GM19239 (cell line): ENCODE results near the gene IGF2.
"Not testable (repeated sequence)": the region's sequence is repeated elsewhere in the genome, so short reads cannot be mapped to it uniquely, and the experiment has no call there.

Experiments used
- DNase-seq: peaks from one replicate; pipeline ENCODE4 v3.0.0; 2011; ENCODE audit warnings: low spot score; ENCODE audit not compliant: insufficient read length
- FAIRE-seq: peaks from 2 replicates; lab custom pipeline; 2011; peaks lifted over from hg19 to GRCh38; lab: Jason Lieb, UNC

IGF2 gene

DNA sequence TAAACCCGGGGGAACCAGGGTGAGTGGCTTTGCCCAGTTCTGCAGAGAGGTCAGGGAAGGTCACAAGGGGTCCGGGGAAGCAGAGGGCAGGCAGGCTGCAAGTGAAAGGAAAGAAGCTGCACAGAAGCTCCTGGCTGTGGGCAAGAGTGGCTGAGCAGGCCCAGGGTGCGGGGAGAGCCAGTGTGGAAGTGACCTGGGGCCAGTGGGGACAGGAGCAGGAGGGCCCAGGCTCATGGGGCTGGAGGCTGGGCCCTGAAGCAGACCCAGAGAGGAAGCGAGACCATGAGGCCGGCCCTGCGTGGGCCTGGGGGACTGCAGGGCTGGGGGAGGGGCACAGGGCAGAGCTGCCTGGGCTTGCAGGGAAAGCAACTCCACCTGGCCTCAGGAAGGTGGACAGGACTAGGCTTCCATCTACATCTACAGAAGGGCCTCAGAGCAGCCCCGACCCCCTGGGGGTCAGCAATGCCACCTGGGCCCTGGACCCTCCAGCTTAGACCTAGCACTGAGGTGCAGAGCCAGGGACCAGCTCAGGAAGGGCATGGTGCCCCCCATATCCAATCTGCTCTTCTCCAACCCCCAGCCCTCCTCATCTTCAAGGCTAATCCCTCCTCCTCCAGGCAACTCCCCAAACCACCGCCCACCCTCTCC is 11.6 kb downstream of the IGF2 start:
- no peak for DNase-seq
- no peak for FAIRE-seq

DNA sequence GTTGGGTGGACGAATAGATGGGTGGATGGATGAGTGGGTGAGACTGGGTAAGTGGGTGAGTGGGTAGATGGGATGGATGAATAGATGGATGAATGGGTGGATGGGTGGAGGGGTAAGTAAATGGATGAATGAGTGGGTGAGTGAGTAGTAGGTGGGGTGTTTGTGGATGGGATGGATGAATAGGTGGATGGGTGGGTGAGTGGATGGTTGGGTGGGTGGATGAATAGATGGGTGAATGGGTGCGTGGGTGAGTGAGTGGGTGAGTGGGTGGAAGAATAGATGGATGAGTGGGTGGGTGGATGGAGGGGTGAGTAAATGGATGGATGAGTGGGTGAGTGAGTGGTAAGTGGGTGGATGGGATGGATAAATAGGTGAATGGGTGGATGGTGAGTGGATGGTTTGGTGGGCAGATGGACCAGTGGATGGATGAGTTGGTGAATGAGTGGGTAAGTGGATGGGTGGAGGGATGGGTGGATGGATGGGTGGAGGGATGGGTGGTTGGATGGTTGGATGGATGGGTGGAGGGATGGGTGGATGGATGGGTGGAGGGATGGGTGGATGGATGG is 12.6 kb downstream of the IGF2 start:
- FAIRE-seq: no peak
- DNase-seq: no peak

DNA sequence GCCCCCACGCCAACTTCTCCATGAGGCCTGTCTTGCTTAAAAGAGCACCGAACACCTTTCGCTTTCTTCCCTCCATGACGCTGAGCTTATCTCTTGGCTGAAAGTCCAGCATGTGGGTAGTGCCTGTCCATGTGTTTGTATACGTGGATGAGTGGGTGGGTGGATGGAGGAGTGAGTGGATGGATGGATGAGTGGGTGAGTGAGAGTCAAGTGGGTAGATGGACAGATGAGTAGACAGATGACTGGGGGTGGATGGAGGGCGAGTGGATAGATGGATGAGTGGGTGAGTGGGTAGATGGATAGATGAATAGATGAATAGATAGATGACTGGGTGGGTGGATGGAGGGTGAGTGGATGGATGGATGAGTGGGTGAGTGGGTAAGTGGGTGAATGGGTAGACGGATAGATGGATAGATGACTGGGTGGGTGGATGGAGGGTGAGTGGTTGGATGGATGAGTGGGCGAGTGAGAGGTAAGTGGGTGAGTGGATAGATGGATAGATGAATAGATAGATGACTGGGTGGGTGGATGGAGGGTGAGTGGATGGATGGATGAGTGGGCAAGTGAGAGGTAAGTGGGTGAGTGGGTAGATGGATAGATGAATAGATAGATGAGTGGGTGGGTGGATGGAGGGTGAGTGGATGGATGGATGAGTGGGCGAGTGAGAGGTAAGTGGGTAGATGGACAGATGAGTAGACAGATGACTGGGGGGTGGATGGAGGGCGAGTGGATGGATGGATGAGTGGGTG is 14.3 kb downstream of the IGF2 start:
- not testable (repeated sequence) for DNase-seq, FAIRE-seq

DNA sequence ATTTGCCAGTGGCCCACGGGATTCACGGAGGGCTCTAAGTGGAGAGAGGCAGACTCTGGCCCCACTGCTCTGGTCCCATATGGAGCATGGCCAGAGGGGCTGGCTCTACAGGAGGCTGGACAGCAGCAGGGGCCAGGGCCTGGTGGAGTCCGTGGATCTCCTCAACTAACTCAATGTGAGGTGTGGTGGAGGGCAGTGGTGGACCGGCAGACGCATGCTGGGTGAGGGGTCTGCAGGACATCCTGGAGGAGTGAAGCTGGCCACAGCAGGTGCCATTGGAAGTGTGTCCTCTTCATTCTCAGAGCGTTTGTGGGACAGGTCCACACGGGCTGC is 15.6 kb downstream of the IGF2 start:
- FAIRE-seq (no peak), DNase-seq (no peak)

DNA sequence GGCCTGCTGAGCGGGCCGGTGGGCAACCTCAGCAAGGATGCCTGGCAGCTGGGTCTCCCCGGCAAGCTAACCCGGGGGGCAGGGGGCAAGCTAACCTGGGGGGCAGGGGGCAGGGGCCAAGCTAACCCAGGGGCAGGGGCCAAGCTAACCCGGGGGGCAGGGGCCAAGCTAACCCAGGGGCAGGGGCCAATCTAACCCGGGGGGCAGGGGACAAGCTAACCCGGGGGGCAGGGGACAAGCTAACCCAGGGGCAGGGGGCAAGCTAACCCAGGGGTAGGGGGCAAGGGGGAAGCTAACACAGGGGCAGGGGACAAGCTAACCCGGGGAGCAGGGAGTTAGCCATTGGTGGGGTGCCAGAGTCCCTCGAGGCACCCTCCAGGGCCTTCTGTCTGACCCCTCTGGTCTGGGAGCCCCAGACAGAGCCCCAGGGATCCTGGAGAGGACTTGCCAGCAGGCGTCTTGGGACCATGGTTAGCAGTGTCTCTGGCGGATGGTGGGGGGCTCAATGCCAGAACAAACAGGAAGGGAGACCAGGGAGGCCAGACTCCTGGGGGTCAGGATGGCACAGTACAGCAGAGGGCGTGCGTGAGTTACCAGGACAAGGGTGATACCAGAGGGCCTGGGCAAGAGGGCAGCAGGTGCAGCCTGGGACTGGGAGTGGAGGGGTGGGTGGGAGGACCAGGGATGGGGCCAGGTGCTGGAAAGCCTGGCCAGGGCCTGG is 16.1 kb downstream of the IGF2 start:
- DNase-seq (no peak), FAIRE-seq (no peak)

DNA sequence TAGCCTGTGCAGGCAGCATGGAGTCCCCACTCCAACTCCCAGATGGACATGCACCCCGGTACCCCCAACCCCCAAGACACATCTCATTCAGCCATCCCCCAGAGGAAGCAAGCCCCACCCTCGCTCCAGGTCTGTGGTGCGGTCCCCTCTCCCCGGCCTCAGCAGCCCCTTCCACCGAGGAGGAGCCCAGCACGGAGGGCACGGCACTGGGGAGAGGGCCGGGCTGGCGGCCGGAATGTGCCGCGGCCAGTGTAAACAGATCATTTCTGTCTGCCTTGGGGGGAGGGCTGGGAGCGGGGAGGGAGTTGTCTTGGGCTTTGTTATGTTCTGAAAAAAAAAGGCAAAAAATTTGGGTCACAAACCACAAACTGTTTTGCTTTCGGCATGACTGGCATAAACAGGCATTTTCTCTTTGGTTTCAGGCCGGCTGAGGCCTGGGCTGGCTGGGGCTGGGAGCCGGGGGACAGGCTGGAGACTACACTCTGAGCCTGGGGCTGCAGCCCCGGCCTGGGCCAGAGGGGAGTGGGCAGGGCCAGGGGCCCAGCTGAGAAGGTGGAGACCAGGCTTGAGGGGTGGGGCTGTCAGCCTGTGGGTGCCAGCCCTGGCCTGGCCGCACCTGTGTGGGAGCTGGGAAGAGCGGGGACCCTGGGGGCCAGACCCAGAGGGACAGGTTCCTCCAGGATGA is 16.8 kb downstream of the IGF2 start:
- FAIRE-seq (no peak), DNase-seq (no peak)

DNA sequence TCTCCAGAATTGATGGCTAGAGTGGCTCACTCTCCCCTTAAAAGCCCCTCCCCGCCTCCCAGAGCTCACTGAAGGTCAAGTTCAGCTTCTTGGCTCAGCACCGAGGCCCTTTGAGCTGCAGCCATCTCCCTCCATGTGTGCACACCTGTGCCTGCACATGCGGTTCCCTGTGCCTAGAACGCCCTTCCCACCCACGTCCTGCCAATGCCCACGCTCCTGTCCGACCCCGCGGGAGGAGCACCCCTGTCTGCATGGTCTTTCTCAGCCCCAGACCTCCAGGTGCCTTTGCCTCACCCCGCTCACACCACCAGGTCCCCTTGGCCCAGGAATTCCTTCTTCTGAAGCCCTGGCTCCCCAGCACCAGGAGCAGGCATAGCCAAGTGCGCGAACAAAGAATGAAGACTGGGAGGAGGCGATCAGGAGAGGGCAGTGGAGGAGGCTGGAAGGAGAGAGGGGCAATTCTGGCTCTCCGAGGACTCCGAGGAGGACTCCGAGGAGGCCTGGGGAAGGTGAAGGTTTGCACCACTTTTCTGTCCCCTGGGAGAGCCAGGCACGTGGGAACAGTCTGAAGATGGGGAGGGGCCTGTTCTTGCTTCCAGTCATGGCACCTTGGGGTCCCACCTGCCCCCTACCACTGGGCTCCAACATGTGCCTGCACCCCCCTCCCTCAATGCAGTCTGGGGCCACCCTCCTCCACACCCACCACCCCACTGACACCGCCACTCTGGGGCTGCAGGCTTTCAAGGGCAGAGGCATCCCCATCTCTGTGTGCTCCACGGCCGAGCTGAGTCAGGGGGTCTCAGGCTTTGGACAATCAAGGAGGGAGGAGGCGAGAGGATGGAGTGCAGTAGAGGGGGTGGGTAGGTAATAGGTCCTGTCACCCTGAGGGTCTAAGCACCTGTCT is 17.7 kb downstream of the IGF2 start:
- FAIRE-seq (no peak), DNase-seq (no peak)

DNA sequence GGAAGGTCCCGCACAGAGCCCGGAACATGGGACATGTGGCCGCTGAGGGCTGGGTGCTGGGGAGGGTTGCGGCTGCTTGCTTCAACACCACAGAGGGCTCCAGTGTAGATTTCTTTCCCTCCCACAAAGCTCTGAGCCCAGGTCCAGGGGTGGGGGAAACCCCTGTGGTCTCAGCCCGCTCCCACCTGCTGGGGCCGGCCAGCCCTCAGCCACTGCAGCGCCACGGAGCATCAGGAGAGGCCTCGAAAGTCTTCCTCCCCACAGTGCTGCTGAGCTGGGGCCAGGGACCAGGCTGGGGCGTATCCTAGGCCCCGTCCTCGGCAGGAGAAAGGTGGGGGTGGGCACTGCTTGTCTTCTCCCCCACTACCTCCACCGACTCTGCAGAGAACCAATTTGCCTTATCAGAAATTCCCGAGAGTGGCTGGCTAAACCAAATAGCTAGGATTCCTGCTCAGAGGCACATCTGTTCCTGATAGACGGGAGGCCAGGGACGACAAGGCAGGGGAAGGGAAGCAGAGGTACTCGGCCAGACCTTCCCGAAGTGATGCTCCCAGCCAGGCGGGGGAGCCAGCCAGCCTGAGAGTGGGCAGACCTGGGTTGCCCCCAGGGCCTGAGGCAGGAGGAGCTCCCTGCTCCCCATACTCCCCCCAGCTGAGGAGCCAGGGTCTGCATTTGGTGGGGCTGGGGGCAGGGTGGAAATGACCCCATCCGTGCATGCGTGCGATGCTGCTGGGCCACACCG is 18.7 kb downstream of the IGF2 start:
- no peak for DNase-seq
- no peak for FAIRE-seq

DNA sequence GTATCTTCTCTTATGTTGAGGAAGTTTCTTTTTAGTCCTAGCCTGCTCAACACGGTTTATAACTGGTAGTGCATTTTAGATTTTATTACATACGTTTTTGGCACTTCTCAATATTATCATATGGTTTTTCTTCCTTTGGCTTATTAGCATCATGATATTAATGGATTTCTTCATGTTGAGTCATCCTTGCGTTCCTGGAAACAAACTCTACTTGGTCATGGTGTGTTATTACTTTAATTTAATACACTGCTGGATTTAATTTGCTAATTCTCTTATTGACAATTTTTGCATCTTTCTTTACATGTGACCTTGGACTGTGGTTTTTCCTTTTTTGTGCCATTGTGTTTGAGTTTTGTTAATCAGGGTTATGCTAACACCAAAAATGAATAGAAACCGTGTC is 20.5 kb downstream of the IGF2 start:
- FAIRE-seq: no peak
- no peak for DNase-seq

DNA sequence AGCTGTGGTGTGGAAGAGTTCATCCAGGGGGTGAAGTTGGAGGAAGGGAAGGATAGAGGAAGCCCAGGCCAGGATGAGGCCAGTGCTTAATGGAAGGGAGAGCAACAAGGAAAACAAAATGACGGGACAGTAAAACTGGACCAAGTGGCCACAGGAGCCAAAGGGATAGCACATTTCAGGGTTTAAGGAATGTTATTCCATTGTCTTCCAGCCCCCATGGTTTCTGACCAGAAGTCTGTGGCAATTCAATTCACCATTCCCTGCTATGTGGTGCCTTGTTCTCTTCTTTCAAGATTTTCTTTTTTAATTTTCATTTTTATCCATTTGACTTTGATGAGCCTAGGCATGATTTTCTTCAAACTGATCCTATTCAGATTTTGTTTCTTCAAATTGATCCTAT is 22.5 kb downstream of the IGF2 start:
- DNase-seq (no peak), FAIRE-seq (no peak)

DNA sequence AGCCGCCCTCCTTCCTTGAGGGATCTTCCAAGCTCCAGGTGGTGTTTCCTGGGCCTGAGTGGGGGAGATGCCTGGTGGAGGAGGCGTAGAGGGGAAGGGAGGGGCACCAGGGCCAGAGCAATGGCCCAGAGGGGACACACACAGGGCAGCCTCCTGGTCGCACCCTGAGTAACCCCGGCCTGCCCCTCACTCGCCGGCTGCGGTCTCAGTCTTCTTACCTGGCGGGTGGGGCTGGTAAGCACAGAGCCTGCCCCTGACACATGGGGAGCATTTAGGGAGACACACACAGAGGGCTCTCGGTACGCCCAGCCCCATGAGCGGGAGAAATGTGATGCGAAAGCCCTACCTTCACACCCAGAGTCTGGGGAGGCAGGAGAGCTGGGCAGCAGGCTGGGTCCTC is 23.9 kb downstream of the IGF2 start:
- FAIRE-seq (no peak), DNase-seq (no peak)

DNA sequence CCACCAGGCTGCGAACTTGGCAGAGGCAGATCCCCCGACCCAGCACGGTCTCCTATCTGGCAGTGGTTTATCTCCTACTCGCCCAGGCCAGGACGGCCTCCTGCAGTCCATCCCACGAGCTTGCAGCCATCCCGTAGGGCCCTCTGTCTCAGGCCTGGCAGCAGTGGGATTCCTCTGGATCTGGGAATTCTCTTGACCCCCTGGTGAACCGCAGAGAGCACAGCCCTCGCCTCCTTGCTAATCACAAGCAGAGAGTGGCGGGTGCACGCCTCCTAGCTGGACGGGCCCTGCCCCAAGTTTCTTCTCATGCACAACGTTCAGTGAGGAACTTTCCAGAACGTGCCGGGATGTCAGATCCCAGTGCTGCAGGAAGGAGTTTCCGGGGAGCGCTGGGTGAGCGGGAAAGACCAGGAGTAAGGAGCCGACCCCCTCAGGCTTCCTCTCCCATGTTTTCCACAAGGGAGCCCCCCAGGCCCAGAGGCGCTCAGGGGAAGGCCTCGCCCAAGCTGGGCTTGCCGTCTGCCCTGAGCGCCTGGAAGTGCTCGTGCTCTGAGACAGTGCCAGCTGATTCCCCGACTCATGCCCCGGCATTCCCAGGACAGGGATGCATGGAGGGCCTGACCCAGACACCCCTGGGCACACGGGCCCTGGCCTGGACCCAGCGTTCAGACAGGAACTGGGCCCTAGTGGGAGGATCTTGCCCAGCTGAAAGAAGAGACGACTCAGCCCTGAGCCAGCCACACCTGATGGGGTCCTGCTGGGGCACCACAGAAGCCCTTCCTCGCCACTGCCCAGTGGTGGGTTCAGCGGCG is 24.6 kb downstream of the IGF2 start:
- FAIRE-seq: no peak
- no peak for DNase-seq

DNA sequence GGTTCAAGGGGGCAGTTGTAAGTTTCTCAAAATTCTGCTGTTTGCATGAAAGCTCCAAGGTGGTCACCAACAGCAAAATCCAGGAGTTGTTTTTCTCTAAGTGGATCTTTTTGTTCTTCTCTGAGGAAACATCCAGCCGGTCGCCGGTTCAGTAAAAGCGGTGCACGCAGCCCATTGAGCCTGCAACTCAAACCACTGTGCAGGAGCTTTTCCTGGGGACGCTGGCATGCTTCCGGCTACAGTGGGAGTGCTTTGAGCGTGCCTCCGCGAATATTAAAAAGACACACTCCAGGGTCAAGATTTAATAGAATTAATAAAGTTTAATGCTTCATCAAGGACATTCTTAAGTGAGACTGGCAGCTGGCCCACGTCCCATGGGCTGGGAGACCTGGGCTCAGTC is 25.4 kb downstream of the IGF2 start:
- DNase-seq (no peak), FAIRE-seq (no peak)

DNA sequence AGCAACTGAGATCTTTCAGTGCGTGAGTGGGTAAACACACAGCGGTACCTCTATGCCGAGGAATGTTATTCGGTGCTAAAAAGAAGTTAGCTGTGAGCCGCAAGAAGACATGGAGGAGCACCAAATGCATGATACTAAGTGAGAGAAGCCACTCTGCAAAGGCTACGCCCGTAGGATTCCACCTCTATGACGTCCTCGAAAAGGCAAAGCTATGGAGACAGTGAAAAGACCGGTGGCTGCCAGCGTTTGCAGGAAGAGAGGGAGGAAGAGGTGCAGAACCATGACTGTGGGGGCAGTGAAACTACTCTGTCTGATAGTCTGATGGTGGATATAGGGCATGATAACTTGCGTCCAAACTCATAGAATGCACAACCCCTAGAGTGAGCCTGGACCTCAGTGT is 28.7 kb downstream of the IGF2 start:
- DNase-seq: no peak
- FAIRE-seq: no peak

DNA sequence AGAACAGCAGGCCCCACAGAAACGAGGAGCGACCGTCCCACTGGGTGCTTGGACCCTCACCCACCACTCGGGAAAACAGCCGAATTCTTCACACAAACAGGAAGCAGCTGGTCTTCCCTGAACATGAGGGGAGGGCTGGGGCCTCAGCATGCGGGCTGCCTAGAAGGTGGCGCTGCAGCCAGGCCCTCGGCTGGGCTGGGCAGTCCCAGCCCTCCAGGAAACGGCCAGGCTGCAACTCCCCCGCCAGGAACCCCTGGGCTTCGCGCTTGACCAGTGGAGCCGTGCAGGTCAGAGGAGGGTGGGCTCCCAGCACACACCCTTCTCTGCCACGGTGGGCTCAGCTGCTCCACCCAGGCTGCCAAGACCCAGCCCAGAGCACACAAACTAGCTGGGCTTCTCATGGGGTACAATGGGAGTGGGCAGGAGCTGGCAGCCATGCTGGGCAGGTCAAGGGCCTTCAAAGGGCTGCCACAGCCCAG is 29.6 kb downstream of the IGF2 start:
- FAIRE-seq: no peak
- no peak for DNase-seq

DNA sequence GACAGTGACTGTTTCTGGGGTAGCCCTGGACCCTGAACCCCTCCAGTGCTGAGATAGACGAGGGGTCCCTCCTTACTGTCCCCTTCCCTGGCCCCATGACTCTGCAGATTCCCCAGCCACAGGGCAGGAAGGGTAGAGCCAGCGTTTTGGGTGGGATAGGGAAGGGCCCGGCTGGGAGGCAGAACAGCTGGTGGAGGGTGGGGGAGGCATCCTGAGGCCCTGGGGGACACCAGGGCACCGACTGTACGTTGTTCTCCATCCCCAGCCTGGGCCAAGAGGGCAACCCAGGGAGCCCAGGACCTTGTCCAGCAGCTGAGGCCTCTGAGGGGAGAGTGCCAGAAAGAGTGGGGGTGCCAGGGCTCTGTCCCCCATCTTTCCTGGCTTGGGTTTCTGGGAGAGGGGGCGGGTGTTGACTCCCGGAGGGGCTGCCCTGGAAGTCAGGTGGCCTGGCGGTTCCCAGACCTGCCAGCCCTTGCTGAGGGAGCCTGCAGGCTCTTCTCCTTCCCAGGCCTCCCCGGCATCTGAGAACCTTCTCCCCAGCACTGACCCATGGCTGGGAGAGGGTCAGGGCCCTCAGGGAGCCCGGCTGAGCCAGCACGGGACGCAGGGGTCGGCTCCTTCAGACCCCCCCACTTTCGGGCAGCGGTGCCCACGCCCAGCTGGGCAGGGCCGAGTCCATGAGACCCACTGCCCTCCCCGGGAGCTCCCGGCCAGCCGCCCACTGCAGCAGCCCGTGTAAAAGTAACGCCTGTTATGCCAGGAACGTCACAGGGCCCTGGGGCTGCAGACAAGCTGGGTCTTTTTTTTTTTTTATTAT is 30.3 kb downstream of the IGF2 start:
- FAIRE-seq: no peak
- no peak for DNase-seq

DNA sequence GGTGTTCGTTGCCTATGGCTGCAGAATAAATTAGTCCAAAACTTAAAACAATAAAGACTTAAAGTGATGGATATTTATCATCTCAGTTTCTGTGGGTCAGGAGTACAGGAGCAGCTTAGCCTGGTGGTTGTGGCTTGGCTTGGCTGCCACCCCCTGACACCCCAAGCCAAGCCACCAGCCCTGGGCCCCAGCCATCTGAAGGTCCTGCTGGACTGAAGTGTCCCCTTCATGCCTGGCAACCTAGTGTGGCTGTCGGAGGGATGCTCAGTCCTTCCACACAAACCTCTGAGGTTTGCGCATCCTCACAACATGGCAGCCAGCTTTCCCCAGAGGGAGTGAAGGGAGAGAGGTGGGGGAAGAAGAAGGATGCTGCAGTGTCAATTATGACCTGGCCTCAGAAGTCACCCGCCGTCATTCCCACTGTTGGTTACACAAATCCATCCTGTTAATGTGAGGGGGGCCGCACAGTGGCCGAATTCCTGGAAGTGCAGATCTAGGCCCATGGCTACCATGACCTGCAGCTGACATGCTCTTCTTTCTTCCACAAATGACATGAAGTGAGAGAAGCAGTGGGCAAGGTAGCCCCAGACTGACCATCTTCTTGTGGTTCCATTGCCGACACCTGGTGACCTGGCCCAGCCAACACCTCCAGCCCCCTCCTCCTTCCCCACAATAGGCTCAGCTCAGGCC is 31.1 kb downstream of the IGF2 start:
- DNase-seq: no peak
- FAIRE-seq: no peak
